ENCODE measurements around the gene ATP6V0D1. TPM values are rescaled to one million over a fixed set of nuclear protein-coding genes. Genes with fewer than 3 reads are reported as not detected.

Gene ATP6V0D1
- polyA plus RNA-seq, 1 of the 3 experiments (the other 2 are of a cell fraction), result 135 TPM

- TF ChIP-seq TEAD4 (IDR thresholded peaks at IDR 0.05; ENCODE audit: borderline replicate concordance, insufficient read depth) (no peak), ZBTB33 (IDR thresholded peaks at IDR 0.05; ENCODE audit: borderline replicate concordance, low read depth) (no peak)
Observed at GRCh38 chr16:67390816-67391423, 90.0 kb downstream of the ATP6V0D1 start (continued).

- ChIA-PET POLR2A (no interaction called here), CTCF (interaction anchor here (1.4 to 2.4 kb wide), 4 partner anchors 17 to 91 kb away, joined by 3 to 12 read pairs (median 6); partner anchors contain the start of genes ATP6V0D1, KCTD19 and LRRC36)
- Histone ChIP-seq H4K20me1 (ENCODE audit: insufficient read depth) (no peaks in the 10 kb centered on the region), H3K4me1 (ENCODE audit: control insufficient read depth in 1 of 2, insufficient read depth in 2 of 2, low read depth in 1 of 2, low read length in 1 of 2) (peaks cover 13 to 43% of the 10 kb centered on the region in 2 experiments; a peak in 2 of 4 replicates), H3F3A (replicated peaks; ENCODE audit: insufficient read depth) (peaks cover 5% of the 10 kb centered on the region), H2AFZ (ENCODE audit: low read depth) (no peak overlapping the region), H3K4me2 (no peak overlapping the region), H3K27me3 (ENCODE audit: insufficient read depth) (no peaks in the 10 kb centered on the region), H3K4me3 (ENCODE audit: low read depth in 2 of 2, low read length in 1 of 2) (no peak overlapping the region), H3K36me3 (replicated peaks in 1 of 2; ENCODE audit: control insufficient read depth in 1 of 2, insufficient read depth in 2 of 2, low read length in 1 of 2) (no peaks in the 10 kb centered on the region), H3K79me2 (ENCODE audit: insufficient read depth) (no peaks in the 10 kb centered on the region), H3K9me2 (no peaks in the 10 kb centered on the region), H3K9me3 (no peaks in the 10 kb centered on the region), H3K9ac (no peak overlapping the region), H3K27ac (ENCODE audit: low read depth in 2 of 2, low read length in 1 of 2) (no peak overlapping the region; a peak in 1 of 4 replicates)
- DNase-seq, result no peak
- 93% methylated on average over 24 of the region's 27 CpGs for WGBS (ENCODE audit: low lambda C conversion rate)
- TF ChIP-seq ELF1 (IDR thresholded peaks at IDR 0.05) (no peak), CHD2 (IDR thresholded peaks at IDR 0.05; ENCODE audit: low read length, partially characterized antibody) (no peak), FOSL2 (IDR thresholded peaks at IDR 0.05; ENCODE audit: borderline replicate concordance, low read depth) (no peak), JUND (IDR thresholded peaks at IDR 0.05) (no peak), GATA2 (CRISPR knock-in tag; IDR thresholded peaks at IDR 0.05) (no peak), YY1 (IDR thresholded peaks at IDR 0.05; ENCODE audit: low read depth) (no peak), RFX5 (IDR thresholded peaks at IDR 0.05; ENCODE audit: low read length) (no peak), SIN3A (IDR thresholded peaks at IDR 0.05; ENCODE audit: borderline replicate concordance, low read depth, low read length) (no peak), PBX3 (IDR thresholded peaks at IDR 0.05) (no peak), EZH2phosphoT487 (IDR thresholded peaks at IDR 0.05; ENCODE audit: borderline replicate concordance, low read depth) (no peak), NRF1 (IDR thresholded peaks at IDR 0.05; ENCODE audit: low read depth, low read length) (no peak), MAX (IDR thresholded peaks at IDR 0.05; ENCODE audit: low read depth) (no peak), EP300 (IDR thresholded peaks at IDR 0.05; ENCODE audit: borderline replicate concordance in 1 of 2, low read depth in 1 of 2, low read length in 1 of 2) (no peak), GABPA (IDR thresholded peaks at IDR 0.05; ENCODE audit: low read depth) (no peak), NFIC (IDR thresholded peaks at IDR 0.05; ENCODE audit: borderline replicate concordance) (no peak), TEAD4 (IDR thresholded peaks at IDR 0.05; ENCODE audit: borderline replicate concordance, insufficient read depth) (no peak), RCOR1 (IDR thresholded peaks at IDR 0.05; ENCODE audit: low read length) (no peak)
- TF ChIP-seq, protein P1, sequence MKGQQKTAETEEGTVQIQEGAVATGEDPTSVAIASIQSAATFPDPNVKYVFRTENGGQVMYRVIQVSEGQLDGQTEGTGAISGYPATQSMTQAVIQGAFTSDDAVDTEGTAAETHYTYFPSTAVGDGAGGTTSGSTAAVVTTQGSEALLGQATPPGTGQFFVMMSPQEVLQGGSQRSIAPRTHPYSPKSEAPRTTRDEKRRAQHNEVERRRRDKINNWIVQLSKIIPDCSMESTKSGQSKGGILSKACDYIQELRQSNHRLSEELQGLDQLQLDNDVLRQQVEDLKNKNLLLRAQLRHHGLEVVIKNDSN (IDR thresholded peaks at IDR 0.05; ENCODE audit: borderline replicate concordance, low read depth), result no peak
- TF ChIP-seq, protein P2, sequence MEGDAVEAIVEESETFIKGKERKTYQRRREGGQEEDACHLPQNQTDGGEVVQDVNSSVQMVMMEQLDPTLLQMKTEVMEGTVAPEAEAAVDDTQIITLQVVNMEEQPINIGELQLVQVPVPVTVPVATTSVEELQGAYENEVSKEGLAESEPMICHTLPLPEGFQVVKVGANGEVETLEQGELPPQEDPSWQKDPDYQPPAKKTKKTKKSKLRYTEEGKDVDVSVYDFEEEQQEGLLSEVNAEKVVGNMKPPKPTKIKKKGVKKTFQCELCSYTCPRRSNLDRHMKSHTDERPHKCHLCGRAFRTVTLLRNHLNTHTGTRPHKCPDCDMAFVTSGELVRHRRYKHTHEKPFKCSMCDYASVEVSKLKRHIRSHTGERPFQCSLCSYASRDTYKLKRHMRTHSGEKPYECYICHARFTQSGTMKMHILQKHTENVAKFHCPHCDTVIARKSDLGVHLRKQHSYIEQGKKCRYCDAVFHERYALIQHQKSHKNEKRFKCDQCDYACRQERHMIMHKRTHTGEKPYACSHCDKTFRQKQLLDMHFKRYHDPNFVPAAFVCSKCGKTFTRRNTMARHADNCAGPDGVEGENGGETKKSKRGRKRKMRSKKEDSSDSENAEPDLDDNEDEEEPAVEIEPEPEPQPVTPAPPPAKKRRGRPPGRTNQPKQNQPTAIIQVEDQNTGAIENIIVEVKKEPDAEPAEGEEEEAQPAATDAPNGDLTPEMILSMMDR (IDR thresholded peaks at IDR 0.05), result no peak
Observed at GRCh38 chr16:67389911-67390815, 90.8 kb downstream of the ATP6V0D1 start.

All from SK-N-SH (cell line).